Natural killer cell (primary cell): Measurements from ENCODE around the gene GTF3A. TPM values are rescaled to one million over a fixed set of nuclear protein-coding genes. Genes with fewer than 3 reads are reported as not detected.

ENCODE experiments used
- ATAC-seq, 3 donors: fragments of 150-1000 bp in 2 of 3; fragments of 200-7000 bp in 1 of 3; cut with Tn5 transposase; 1 replicate in 1 of 3; 2 replicates in 2 of 3; pipeline ENCODE4 v1.10.0; 2021; ENCODE audit warnings: mild to moderate bottlenecking in 2 of 3, moderate library complexity in 2 of 3
- DNase-seq, 2 donors: peaks; one replicate each; pipeline versions ENCODE4 v3.0.0 to v3.0.0-alpha.2; 2013 to 2021; ENCODE audit warnings: mixed read lengths in 1 of 2
- H3K27ac ChIP-seq: one replicate; pipeline ENCODE4 v1.5.1; 2013; ENCODE audit warnings: mild to moderate bottlenecking, low read length
- H3K27me3 ChIP-seq: one replicate; pipeline ENCODE4 v1.6.1; 2013; ENCODE audit warnings: low read length; ENCODE audit not compliant: control insufficient read depth, insufficient read depth
- H3K36me3 ChIP-seq: one replicate; pipeline ENCODE4 v1.6.1; 2013; ENCODE audit warnings: low read length; ENCODE audit not compliant: control insufficient read depth, insufficient read depth
- H3K4me1 ChIP-seq: one replicate; pipeline ENCODE4 v1.6.1; 2013; ENCODE audit warnings: low read length; ENCODE audit not compliant: control insufficient read depth, insufficient read depth
- H3K4me3 ChIP-seq: one replicate; pipeline ENCODE4 v1.5.1; 2013; ENCODE audit warnings: low read length
- H3K9me3 ChIP-seq: one replicate; pipeline ENCODE4 v1.6.1; 2013; ENCODE audit warnings: low read length; ENCODE audit not compliant: control insufficient read depth, insufficient read depth
- H3K27ac Mint-ChIP-seq, 2 donors: one replicate each; pipeline ENCODE4 v1.8.0; 2022; ENCODE audit warnings: mild to moderate bottlenecking in 2 of 2, mixed read lengths in 2 of 2, moderate library complexity in 1 of 2
- H3K27me3 Mint-ChIP-seq, 2 donors: one replicate each; pipeline ENCODE4 v1.8.0; 2022; ENCODE audit warnings: low read depth in 2 of 2, mixed read lengths in 2 of 2
- H3K36me3 Mint-ChIP-seq: one replicate; pipeline ENCODE4 v1.8.0; 2022; ENCODE audit warnings: mixed read lengths
- H3K4me1 Mint-ChIP-seq, 2 donors: one replicate each; pipeline ENCODE4 v1.8.0; 2022; ENCODE audit warnings: mixed read lengths in 2 of 2
- H3K4me3 Mint-ChIP-seq: one replicate; pipeline ENCODE4 v1.8.0; 2022; ENCODE audit warnings: mild to moderate bottlenecking, moderate library complexity, mixed read lengths
- H3K9me3 Mint-ChIP-seq, 2 donors: one replicate each; pipeline ENCODE4 v1.8.0; 2022; ENCODE audit warnings: mixed read lengths in 2 of 2
- WGBS: methylation state at CpG from one replicate; pipeline ENCODE4 v1.1.7; 2013; ENCODE audit warnings: missing lambda C conversion rate; ENCODE audit not compliant: insufficient coverage; 5-methylcytosine and 5-hydroxymethylcytosine counted together
- intact Hi-C: fragments of 100-400 bp; cut with micrococcal nuclease; formaldehyde crosslinking; loops from one replicate; pipeline ENCODE4 v1.14.2; 2022
- total RNA-seq, 4 donors: library from RNA; stranded (reverse); fragments of 120-200 nt in 1 of 4; gene quantifications; one replicate each; pipeline versions ENCODE4 v1.2.3 to v1.2.4, GENCODE V29; 2013 to 2022
- TF ChIP-seq, protein P1 (sequence below): fragments of 200-600 bp; IDR thresholded peaks from one replicate; pipeline ENCODE4 v1.8.0; 2022; ENCODE audit warnings: antibody characterized with exemption

Gene GTF3A
- total RNA-seq, 3 donors from 2014 or later (not counting 1 experiment from before 2014, with no cell fraction given), result 129 to 132 (median 130) TPM

DNA sequence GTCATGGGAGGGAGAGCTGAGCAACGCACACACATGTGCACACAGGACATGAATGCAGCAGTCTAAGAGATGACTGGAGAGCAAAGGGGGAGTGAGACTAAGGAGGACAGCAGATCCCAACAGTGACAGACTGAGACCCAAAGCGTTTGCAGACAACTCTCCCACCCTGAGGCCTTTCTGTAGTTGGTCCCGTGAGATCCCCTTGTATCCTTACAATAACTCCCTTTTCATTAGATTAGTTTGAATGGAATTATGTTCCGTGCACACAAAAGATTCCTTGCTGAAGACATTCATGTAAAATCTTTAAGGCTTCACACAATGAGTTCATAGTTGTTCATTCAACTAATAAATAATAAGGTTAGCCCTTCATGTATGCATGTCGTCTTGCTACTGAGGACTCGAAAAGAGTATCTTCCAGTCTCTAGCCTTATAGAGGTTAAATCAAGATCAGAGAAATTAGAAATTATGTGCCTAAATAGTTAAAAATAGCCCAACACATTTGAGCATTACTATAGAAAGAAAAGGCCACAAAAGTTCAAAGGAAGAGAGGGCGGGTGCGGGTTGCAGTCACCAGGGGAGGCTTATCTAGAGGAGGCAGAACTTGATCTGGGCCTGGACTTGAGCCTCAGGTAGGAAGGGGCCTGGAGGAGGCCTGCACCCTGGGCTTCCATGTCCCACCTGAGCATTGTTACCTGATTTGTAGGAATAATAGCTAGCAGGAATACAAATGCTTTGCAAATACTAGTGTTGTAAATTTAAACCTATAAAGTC is 3.1 kb upstream of the GTF3A start:
- H3K4me3 ChIP-seq, result no peak overlapping the region
- H3K9me3 Mint-ChIP-seq, result no peaks in the 10 kb centered on the region
- ATAC-seq (no peak), DNase-seq (no peak)
- TF ChIP-seq, protein P1, sequence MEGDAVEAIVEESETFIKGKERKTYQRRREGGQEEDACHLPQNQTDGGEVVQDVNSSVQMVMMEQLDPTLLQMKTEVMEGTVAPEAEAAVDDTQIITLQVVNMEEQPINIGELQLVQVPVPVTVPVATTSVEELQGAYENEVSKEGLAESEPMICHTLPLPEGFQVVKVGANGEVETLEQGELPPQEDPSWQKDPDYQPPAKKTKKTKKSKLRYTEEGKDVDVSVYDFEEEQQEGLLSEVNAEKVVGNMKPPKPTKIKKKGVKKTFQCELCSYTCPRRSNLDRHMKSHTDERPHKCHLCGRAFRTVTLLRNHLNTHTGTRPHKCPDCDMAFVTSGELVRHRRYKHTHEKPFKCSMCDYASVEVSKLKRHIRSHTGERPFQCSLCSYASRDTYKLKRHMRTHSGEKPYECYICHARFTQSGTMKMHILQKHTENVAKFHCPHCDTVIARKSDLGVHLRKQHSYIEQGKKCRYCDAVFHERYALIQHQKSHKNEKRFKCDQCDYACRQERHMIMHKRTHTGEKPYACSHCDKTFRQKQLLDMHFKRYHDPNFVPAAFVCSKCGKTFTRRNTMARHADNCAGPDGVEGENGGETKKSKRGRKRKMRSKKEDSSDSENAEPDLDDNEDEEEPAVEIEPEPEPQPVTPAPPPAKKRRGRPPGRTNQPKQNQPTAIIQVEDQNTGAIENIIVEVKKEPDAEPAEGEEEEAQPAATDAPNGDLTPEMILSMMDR, result no peak
- peak overlapping the region in 1 of 2 donors; percentile 92 for H3K27ac Mint-ChIP-seq
- H3K27me3 ChIP-seq, result no peaks in the 10 kb centered on the region
- H3K4me3 Mint-ChIP-seq, result peak overlapping the region; percentile 54
- peaks cover 0 to 4% of the 10 kb centered on the region in 2 donors for H3K27me3 Mint-ChIP-seq
- no peak overlapping the region for H3K27ac ChIP-seq
- intact Hi-C loops, result no loop called here
- H3K36me3 ChIP-seq, result no peaks in the 10 kb centered on the region
- no peaks in the 10 kb centered on the region for H3K36me3 Mint-ChIP-seq
- peaks cover 20% of the 10 kb centered on the region for H3K4me1 ChIP-seq
- 90% methylated on average over 3 of the region's 8 CpGs for WGBS
- no peaks in the 10 kb centered on the region for H3K9me3 ChIP-seq
- peaks cover 18 to 21% of the 10 kb centered on the region in 2 donors for H3K4me1 Mint-ChIP-seq

DNA sequence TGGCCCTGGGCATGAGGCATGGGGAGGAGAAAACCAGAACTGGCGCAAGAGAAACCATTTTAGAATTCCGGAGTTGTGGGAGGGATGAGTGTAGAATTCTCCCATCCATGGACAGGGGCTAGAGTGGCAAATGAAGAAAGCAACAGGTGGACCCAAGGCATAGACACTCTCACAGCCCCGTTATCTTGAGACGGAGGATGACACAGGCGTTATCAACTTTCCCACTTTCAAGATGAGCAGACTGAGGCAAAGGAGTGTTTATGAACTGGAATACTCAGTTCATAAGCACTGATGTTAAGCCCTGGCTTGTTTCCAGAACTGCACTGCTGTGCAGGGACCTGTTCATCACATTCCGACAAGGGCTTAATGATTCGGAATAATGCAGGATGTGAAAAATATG is 1.1 kb upstream of the GTF3A start:
- Mint-ChIP-seq H3K4me3 (peak overlapping the region; percentile 86), H3K27ac (peak overlapping the region; percentile 92 to 94), H3K4me1 (peaks cover 38% of the 10 kb centered on the region in 2 donors), H3K9me3 (no peaks in the 10 kb centered on the region), H3K36me3 (no peaks in the 10 kb centered on the region), H3K27me3 (peaks cover 0 to 4% of the 10 kb centered on the region in 2 donors)
- H3K36me3 ChIP-seq, result peaks cover 7% of the 10 kb centered on the region
- H3K9me3 ChIP-seq, result no peaks in the 10 kb centered on the region
- intact Hi-C loops, result no loop called here
- TF ChIP-seq, protein P1, result no peak
- no peak overlapping the region for H3K4me3 ChIP-seq
- DNase-seq, result peak in 1 of 2 donors; percentile 18
- WGBS, result 93% methylated on average over 7 of the region's 7 CpGs
- ATAC-seq, result no peak
- H3K27ac ChIP-seq, result no peak overlapping the region
- no peaks in the 10 kb centered on the region for H3K27me3 ChIP-seq
- H3K4me1 ChIP-seq, result peaks cover 41% of the 10 kb centered on the region

DNA sequence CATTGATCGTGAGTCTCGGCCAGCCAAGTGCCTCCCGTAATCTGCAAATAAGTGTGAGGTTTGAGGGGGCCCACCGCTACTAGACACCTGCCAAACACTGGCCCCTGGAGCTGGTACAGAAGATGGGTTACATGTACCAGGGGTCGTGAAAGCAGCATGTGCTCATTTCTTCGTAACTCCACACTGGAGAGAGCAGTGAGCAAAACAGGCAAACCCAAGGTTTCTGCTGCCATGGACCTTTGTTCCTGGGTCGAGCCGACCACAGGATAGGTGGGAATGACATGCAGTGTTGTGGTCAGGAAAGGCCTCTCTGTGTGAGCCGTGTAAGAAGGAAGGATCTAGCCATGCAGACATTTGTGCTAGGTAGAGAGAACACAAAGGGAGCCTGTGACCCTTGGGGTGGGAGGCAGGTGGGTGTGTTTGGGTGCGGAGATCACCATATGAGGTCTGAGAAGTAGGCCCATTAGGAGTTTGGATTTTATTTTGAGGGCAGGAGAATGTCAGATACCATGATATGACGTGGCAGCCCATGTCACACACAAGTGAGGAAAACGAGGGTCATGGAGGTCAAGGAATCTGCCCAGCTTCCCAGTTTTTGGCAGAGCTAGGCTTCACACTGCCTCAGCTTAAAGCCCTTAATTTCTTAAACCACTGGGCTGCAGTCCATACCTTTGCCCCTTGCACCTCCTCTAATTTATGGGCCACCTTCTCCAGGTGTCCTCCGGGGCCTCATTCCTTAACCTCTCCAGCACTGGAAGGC is 919 bp downstream of the GTF3A start:
- no peaks in the 10 kb centered on the region for H3K9me3 Mint-ChIP-seq
- Histone ChIP-seq H3K27ac (peak overlapping the region; percentile 88), H3K4me1 (peaks cover 48% of the 10 kb centered on the region), H3K36me3 (peaks cover 27% of the 10 kb centered on the region), H3K4me3 (peak overlapping the region; percentile 73), H3K9me3 (no peaks in the 10 kb centered on the region), H3K27me3 (no peaks in the 10 kb centered on the region)
- no peaks in the 10 kb centered on the region for H3K27me3 Mint-ChIP-seq
- H3K27ac Mint-ChIP-seq, result peak overlapping the region; percentile 92 to 94
- DNase-seq (peak; percentile 25 to 47), ATAC-seq (peak in 2 of 3 donors; percentile 0)
- peaks cover under 1% of the 10 kb centered on the region for H3K36me3 Mint-ChIP-seq
- peaks cover 40 to 42% of the 10 kb centered on the region in 2 donors for H3K4me1 Mint-ChIP-seq
- H3K4me3 Mint-ChIP-seq, result peak overlapping the region; percentile 87
- 30% methylated on average over 13 of the region's 13 CpGs for WGBS
- TF ChIP-seq, protein P1, result no peak
- intact Hi-C loops, result loop anchor here (5.0 kb wide), 1 partner anchor 37 kb away; no protein-coding TSS in a partner anchor
